Left lung (tissue), 10 donors: Measurements from ENCODE around the gene ABLIM3. TPM values are rescaled to one million over a fixed set of nuclear protein-coding genes. Genes with fewer than 3 reads are reported as not detected.

ENCODE experiments used
- ATAC-seq: fragments of 200-7000 bp; cut with Tn5 transposase; one replicate; pipeline ENCODE4 v1.9.1; 2020; ENCODE audit warnings: moderate library complexity
- DNase-seq, 4 donors: peaks; one replicate each; pipeline ENCODE4 v3.0.0-alpha.2; 2013 to 2020
- H3K27ac ChIP-seq, 2 donors: fragments of 200-600 bp; sonication (generic) in 1 of 2; one replicate each; pipeline versions ENCODE4 v1.5.0 to v1.8.0; 2020 to 2021
- H3K27me3 ChIP-seq, 2 donors: fragments of 200-600 bp; sonication (generic) in 1 of 2; one replicate each; pipeline versions ENCODE4 v1.5.0 to v1.8.0; 2020 to 2021
- H3K36me3 ChIP-seq, 2 donors: fragments of 200-600 bp; sonication (generic) in 1 of 2; one replicate each; pipeline versions ENCODE4 v1.5.0 to v1.8.0; 2020 to 2021
- H3K4me1 ChIP-seq, 2 donors: fragments of 200-600 bp; one replicate each; pipeline ENCODE4 v1.8.0; 2021
- H3K4me3 ChIP-seq, 2 donors: fragments of 200-600 bp; sonication (generic) in 1 of 2; one replicate each; pipeline versions ENCODE4 v1.5.0 to v1.8.0; 2020 to 2021; ENCODE audit warnings: mild to moderate bottlenecking in 1 of 2
- H3K9me3 ChIP-seq, 2 donors: fragments of 200-600 bp; sonication (generic) in 1 of 2; one replicate each; pipeline versions ENCODE4 v1.5.0 to v1.8.0; 2020 to 2021
- intact Hi-C, 2 donors: fragments of 100-400 bp; cut with DNase I; formaldehyde crosslinking; loops; one replicate each; pipeline versions ENCODE4 v1.11.2 to v1.14.2; 2022
- polyA plus RNA-seq, 6 donors: library from polyadenylated mRNA; unstranded; fragments of 120-200 nt; gene quantifications; one replicate each; pipeline ENCODE4 v1.2.1, GENCODE V29; 2013; ENCODE audit not compliant: insufficient read length in 6 of 6
- total RNA-seq, 2 donors: library from RNA; stranded (reverse); fragmentation: NEBNext Ultra II Directional; extraction: Animal tissue kit (Norgen Biotek cat#: 25700); gene quantifications; one replicate each; pipeline ENCODE4 v1.2.1, GENCODE V29; 2021
- TF ChIP-seq, protein P1 (sequence below), 2 donors: fragments of 200-600 bp; sonication (generic) in 1 of 2; IDR thresholded peaks; one replicate each; pipeline versions ENCODE4 v1.5.0 to v1.8.0; 2021; ENCODE audit warnings: antibody characterized with exemption in 2 of 2
- donor health status: DM: no; HTN: yes; CAD: no.
- donor health status: DM: no; HTN: no; CAD: no.

ABLIM3 gene
- total and polyA plus RNA-seq, 8 donors = 33.2 to 145 (median 108) TPM

DNA sequence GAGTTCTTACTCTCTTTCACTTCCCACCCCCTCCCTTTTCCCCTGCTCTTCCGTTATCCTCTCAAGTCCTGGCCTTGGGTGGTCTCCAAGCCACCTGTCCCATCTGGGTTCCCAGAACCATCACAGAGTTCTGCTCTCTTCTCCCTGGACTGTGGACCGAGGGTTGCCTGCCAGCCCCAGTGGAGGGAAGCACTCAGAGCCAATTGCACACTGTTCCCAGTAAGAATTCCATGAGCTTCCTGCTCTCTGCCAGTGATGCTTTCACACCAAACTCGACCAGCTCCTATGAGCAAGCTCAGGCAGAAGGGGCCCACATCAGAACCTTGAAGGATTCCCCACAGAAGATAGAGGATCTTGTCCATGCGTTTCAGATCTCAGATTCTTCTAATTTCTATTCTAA, 110.3 kb downstream of the ABLIM3 start:
- TF ChIP-seq, protein P1, sequence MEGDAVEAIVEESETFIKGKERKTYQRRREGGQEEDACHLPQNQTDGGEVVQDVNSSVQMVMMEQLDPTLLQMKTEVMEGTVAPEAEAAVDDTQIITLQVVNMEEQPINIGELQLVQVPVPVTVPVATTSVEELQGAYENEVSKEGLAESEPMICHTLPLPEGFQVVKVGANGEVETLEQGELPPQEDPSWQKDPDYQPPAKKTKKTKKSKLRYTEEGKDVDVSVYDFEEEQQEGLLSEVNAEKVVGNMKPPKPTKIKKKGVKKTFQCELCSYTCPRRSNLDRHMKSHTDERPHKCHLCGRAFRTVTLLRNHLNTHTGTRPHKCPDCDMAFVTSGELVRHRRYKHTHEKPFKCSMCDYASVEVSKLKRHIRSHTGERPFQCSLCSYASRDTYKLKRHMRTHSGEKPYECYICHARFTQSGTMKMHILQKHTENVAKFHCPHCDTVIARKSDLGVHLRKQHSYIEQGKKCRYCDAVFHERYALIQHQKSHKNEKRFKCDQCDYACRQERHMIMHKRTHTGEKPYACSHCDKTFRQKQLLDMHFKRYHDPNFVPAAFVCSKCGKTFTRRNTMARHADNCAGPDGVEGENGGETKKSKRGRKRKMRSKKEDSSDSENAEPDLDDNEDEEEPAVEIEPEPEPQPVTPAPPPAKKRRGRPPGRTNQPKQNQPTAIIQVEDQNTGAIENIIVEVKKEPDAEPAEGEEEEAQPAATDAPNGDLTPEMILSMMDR (IDR thresholded peaks at IDR 0.05) = no peak
- Histone ChIP-seq H3K27me3 (no peaks in the 10 kb centered on the region), H3K4me3 (no peak overlapping the region), H3K4me1 (no peaks in the 10 kb centered on the region), H3K36me3 (peaks cover 0 to 15% of the 10 kb centered on the region in 2 donors), H3K27ac (no peak overlapping the region), H3K9me3 (no peaks in the 10 kb centered on the region)
- ATAC-seq (no peak), DNase-seq (no peak)
- intact Hi-C loops = no loop called here

DNA sequence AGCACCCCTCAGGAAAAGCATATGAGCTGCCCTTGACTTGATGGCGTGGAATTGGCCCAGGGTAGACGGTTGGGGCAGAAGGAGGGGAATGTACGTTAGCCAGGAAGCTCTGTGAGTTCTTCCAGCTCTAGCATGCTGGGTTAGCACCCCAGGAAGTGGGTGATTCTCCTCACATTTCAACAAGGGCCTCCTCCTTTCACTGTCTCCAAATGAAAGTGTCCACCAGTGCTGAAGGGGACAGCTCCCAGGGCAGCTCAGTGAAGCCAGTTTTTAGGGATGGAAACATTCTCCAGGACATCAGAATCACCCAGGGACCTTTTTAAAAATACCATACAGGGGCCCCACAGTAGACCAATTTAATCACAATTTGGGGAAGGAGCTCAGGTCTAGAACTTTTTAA, 113.2 kb downstream of the ABLIM3 start:
- Histone ChIP-seq H3K36me3 (peaks cover 0 to 7% of the 10 kb centered on the region in 2 donors), H3K27ac (no peak overlapping the region), H3K27me3 (no peaks in the 10 kb centered on the region), H3K4me1 (no peaks in the 10 kb centered on the region), H3K4me3 (no peak overlapping the region), H3K9me3 (no peaks in the 10 kb centered on the region)
- TF ChIP-seq, protein P1 (IDR thresholded peaks at IDR 0.05) = no peak
- DNase-seq (peak in 1 of 4 donors; percentile 28), ATAC-seq (peak; percentile 47)
- intact Hi-C loops = no loop called here

DNA sequence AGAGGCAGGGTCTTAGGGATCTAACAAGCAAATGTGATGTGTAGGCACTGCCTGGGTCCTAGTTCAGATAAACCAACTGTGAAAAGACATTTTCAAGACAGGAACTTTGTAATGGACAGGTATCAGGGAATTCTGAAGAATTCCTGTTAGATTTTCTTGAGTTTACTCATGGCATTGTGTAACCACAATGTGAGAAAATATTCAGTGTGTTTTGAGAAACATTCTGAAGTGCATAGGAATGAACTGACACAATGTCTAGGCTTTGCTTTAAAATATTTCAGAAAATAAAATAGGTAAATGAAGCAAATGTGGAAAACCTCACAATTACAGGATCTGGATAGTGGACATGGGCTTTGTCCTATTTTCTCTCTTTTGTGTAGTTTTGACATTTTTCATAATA, 115.2 kb downstream of the ABLIM3 start:
- no peaks in the 10 kb centered on the region for H3K27me3 ChIP-seq
- H3K27ac ChIP-seq = no peak overlapping the region
- TF ChIP-seq, protein P1 (IDR thresholded peaks at IDR 0.05) = no peak
- H3K4me3 ChIP-seq = no peak overlapping the region
- peaks cover 0 to 2% of the 10 kb centered on the region in 2 donors for H3K36me3 ChIP-seq
- DNase-seq (no peak), ATAC-seq (no peak)
- no peaks in the 10 kb centered on the region for H3K4me1 ChIP-seq
- H3K9me3 ChIP-seq = no peaks in the 10 kb centered on the region
- intact Hi-C loops = no loop called here

DNA sequence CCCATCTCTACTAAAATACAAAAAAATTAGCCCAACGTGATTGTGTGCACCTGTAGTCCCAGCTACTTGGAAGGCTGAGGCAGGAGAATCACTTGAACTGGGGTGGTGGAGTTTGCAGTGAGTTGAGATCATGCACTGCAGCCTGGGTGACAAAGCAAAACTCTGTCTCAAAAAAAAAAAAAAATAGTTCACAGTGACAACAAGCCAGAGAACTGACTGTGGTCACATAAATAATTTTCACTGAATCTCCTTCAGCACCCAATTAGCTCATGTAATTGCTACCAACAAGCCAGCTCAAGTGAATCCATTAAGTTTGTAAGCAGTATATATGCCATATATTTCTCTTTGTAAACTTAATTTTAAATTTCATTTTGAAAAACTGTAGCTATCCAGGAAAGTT, 115.8 kb downstream of the ABLIM3 start:
- H3K9me3 ChIP-seq = no peaks in the 10 kb centered on the region
- no peak overlapping the region for H3K27ac ChIP-seq
- TF ChIP-seq, protein P1 (IDR thresholded peaks at IDR 0.05) = no peak
- no peak for ATAC-seq
- no peak for DNase-seq
- intact Hi-C loops = no loop called here
- no peaks in the 10 kb centered on the region for H3K27me3 ChIP-seq
- H3K4me3 ChIP-seq = no peak overlapping the region
- H3K36me3 ChIP-seq = no peaks in the 10 kb centered on the region
- no peaks in the 10 kb centered on the region for H3K4me1 ChIP-seq

DNA sequence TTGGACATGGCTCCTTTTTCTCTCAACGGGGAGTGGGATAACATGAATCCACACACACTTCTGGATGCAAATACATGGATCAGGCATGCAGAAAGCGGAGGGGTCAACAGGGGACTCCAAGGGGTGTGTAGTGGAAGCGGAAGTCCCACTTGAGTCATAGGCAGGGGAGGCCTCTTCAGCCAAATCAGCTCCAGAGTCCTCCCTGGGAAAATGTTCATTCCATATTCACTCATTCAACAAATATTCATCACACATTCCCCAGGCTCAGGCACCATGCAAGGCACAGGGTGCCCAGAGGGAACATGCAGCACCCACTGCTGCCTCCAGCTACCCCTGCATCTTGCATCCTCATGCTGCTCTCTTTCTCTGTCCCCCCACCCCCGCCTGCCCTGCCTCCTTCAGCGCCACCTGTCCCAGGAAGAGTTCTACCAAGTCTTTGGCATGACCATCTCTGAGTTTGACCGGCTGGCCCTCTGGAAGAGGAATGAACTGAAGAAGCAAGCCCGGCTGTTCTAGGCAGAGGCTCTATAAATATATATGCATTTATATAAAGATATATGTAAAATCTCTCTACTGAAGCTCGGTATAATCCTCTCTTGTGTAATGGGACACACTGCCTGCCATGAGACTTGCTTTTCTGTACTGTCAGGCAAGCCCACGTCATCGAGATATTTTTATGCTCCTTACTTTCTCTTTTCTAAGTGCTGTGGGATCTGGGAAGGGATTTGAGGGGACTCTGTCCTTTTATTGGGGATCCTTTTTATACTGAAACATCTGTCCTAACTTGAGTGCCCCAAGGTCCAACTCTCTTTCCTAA, 116.8 kb downstream of the ABLIM3 start:
- Histone ChIP-seq H3K4me3 (no peak overlapping the region), H3K4me1 (no peaks in the 10 kb centered on the region), H3K36me3 (no peaks in the 10 kb centered on the region), H3K27ac (no peak overlapping the region), H3K27me3 (no peaks in the 10 kb centered on the region), H3K9me3 (no peaks in the 10 kb centered on the region)
- TF ChIP-seq, protein P1 (IDR thresholded peaks at IDR 0.05) = no peak
- DNase-seq (no peak), ATAC-seq (no peak)
- intact Hi-C loops = no loop called here
